Mesodermal cell (in vitro differentiated cells): ENCODE data around the gene MEAK7.

Experiments
- H3K27ac ChIP-seq: 2 replicates; pipeline ENCODE4 v1.7.0; 2013; ENCODE audit warnings: mild to moderate bottlenecking, low read depth, low read length, moderate library complexity; ENCODE audit not compliant: severe bottlenecking
- H3K36me3 ChIP-seq: 2 replicates; pipeline ENCODE4 v1.7.1; 2013; ENCODE audit warnings: mild to moderate bottlenecking, low read length, moderate library complexity; ENCODE audit not compliant: control insufficient read depth, insufficient read depth
- H3K4me1 ChIP-seq: one replicate; pipeline ENCODE4 v1.7.1; 2013; ENCODE audit warnings: mild to moderate bottlenecking, low read length; ENCODE audit not compliant: insufficient read depth, control insufficient read depth, poor library complexity, severe bottlenecking
- H3K4me3 ChIP-seq: 2 replicates; pipeline ENCODE4 v1.7.0; 2013; ENCODE audit warnings: low read length, control low read depth, mild to moderate bottlenecking; ENCODE audit not compliant: insufficient read depth, poor library complexity, severe bottlenecking; ENCODE audit errors: extremely low read depth
- H3K9me3 ChIP-seq: 2 replicates; pipeline ENCODE4 v1.7.1; 2013; ENCODE audit warnings: mild to moderate bottlenecking, low read length, moderate library complexity; ENCODE audit not compliant: control insufficient read depth
- WGBS, 2 experiments: methylation state at CpG; one replicate each; pipeline ENCODE4 v1.1.5; 2013; ENCODE audit warnings: missing lambda C conversion rate in 2 of 2; ENCODE audit not compliant: insufficient coverage in 2 of 2; 5-methylcytosine and 5-hydroxymethylcytosine counted together

Gene MEAK7

GRCh38 chr16:84511180-84511800 is 6.8 kb upstream of the MEAK7 start:
- H3K9me3 ChIP-seq, result no peaks in the 10 kb centered on the region
- WGBS, 2 experiments, result 26 to 28% methylated on average over 15 to 17 of the region's 21 CpGs
- peaks cover 8% of the 10 kb centered on the region for H3K4me1 ChIP-seq
- no peaks in the 10 kb centered on the region for H3K36me3 ChIP-seq
- no peak overlapping the region for H3K4me3 ChIP-seq
- no peak overlapping the region for H3K27ac ChIP-seq

GRCh38 chr16:84509032-84509950 is 4.8 kb upstream of the MEAK7 start:
- H3K4me3 ChIP-seq, result no peak overlapping the region
- H3K36me3 ChIP-seq, result no peaks in the 10 kb centered on the region
- no peaks in the 10 kb centered on the region for H3K9me3 ChIP-seq
- no peak overlapping the region for H3K27ac ChIP-seq
- WGBS, 2 experiments, result 73 to 85% methylated on average over 17 of the region's 20 CpGs
- peaks cover 8% of the 10 kb centered on the region for H3K4me1 ChIP-seq

GRCh38 chr16:84508502-84508901 is 4.0 kb upstream of the MEAK7 start:
- Histone ChIP-seq H3K9me3 (no peaks in the 10 kb centered on the region), H3K36me3 (no peaks in the 10 kb centered on the region), H3K27ac (no peak overlapping the region), H3K4me1 (peaks cover 11% of the 10 kb centered on the region), H3K4me3 (no peak overlapping the region)
- WGBS, 2 experiments, result 90 to 94% methylated on average over 2 to 7 of the region's 8 CpGs

GRCh38 chr16:84507011-84507982 is 2.8 kb upstream of the MEAK7 start:
- WGBS, 2 experiments, result 90 to 91% methylated on average over 21 to 25 of the region's 27 CpGs
- Histone ChIP-seq H3K36me3 (peaks cover 4% of the 10 kb centered on the region), H3K4me3 (no peak overlapping the region), H3K9me3 (no peaks in the 10 kb centered on the region), H3K27ac (no peak overlapping the region), H3K4me1 (peaks cover 17% of the 10 kb centered on the region)

- peak overlapping the region; percentile 77 for H3K4me3 ChIP-seq
- peaks cover 14% of the 10 kb centered on the region for H3K36me3 ChIP-seq
- H3K4me1 ChIP-seq, result peaks cover 17% of the 10 kb centered on the region
- no peaks in the 10 kb centered on the region for H3K9me3 ChIP-seq
- peak overlapping the region; percentile 69 for H3K27ac ChIP-seq
- 93 to 94% methylated on average over 33 of the region's 33 CpGs for WGBS, 2 experiments
Measured at GRCh38 chr16:84505249-84506187, 1.1 kb upstream of the MEAK7 start.

GRCh38 chr16:84503751-84504395 is 586 bp downstream of the MEAK7 start:
- no peak overlapping the region for H3K27ac ChIP-seq
- H3K36me3 ChIP-seq, result peaks cover 14% of the 10 kb centered on the region
- H3K4me1 ChIP-seq, result peaks cover 23% of the 10 kb centered on the region
- peak overlapping the region; percentile 77 for H3K4me3 ChIP-seq
- H3K9me3 ChIP-seq, result no peaks in the 10 kb centered on the region
- WGBS, 2 experiments, result 48 to 74% methylated on average over 8 to 11 of the region's 13 CpGs

- 98 to 100% methylated on average over 6 of the region's 6 CpGs for WGBS, 2 experiments
- no peak overlapping the region for H3K4me3 ChIP-seq
- H3K9me3 ChIP-seq, result no peaks in the 10 kb centered on the region
- H3K4me1 ChIP-seq, result peaks cover 23% of the 10 kb centered on the region
- peaks cover 24% of the 10 kb centered on the region for H3K36me3 ChIP-seq
- no peak overlapping the region for H3K27ac ChIP-seq
Measured at GRCh38 chr16:84502581-84502980, 1.9 kb downstream of the MEAK7 start.

- Histone ChIP-seq H3K4me1 (peaks cover 23% of the 10 kb centered on the region), H3K9me3 (no peaks in the 10 kb centered on the region), H3K36me3 (peaks cover 29% of the 10 kb centered on the region), H3K4me3 (no peak overlapping the region), H3K27ac (no peak overlapping the region)
- WGBS, 2 experiments, result 98% methylated on average over 13 of the region's 13 CpGs
Measured at GRCh38 chr16:84502075-84502474, 2.4 kb downstream of the MEAK7 start.

- Histone ChIP-seq H3K27ac (no peak overlapping the region), H3K36me3 (peaks cover 38% of the 10 kb centered on the region), H3K4me1 (peaks cover 23% of the 10 kb centered on the region), H3K9me3 (no peaks in the 10 kb centered on the region), H3K4me3 (no peak overlapping the region)
- 94 to 98% methylated on average over 6 to 11 of the region's 12 CpGs for WGBS, 2 experiments
Measured at GRCh38 chr16:84501077-84501735, 3.3 kb downstream of the MEAK7 start.
